Adrenal gland (tissue), 12 donors: Measurements from ENCODE around the gene AGK. TPM values are rescaled to one million over a fixed set of nuclear protein-coding genes. Genes with fewer than 3 reads are reported as not detected.
"Not testable (repeated sequence)": the region's sequence is repeated elsewhere in the genome, so short reads cannot be mapped to it uniquely, and the experiment has no call there.

ENCODE experiments used
- DNase-seq, 7 donors: peaks; one replicate each; pipeline ENCODE4 v3.0.0-alpha.2; 2019 to 2020
- H3K27ac ChIP-seq, 5 donors: fragments of 200-600 bp; sonication (generic) in 4 of 5; 1 replicate in 3 of 5; 2 replicates in 2 of 5; pipeline versions ENCODE4 v1.5.1 to v1.8.0; 2016 to 2020; ENCODE audit warnings: mild to moderate bottlenecking in 1 of 5
- H3K27me3 ChIP-seq: fragments of 200-600 bp; 2 replicates; pipeline ENCODE4 v1.8.0; 2021
- H3K36me3 ChIP-seq, 2 donors: fragments of 200-600 bp; replicated peaks in 1 of 2; 1 replicate in 1 of 2; 2 replicates in 1 of 2; pipeline versions ENCODE4 v1.5.1 to v1.8.0; 2018 to 2022
- H3K4me1 ChIP-seq, 2 donors: fragments of 200-600 bp; replicated peaks in 1 of 2; 1 replicate in 1 of 2; 2 replicates in 1 of 2; pipeline versions ENCODE4 v1.5.1 to v1.8.0; 2018 to 2021
- H3K4me3 ChIP-seq, 4 donors: fragments of 200-600 bp; sonication (generic) in 3 of 4; one replicate each; pipeline ENCODE4 v1.5.1; 2016 to 2018
- H3K9me3 ChIP-seq, 3 donors: fragments of 200-600 bp; sonication (generic) in 1 of 3; replicated peaks in 1 of 3; 1 replicate in 2 of 3; 2 replicates in 1 of 3; pipeline versions ENCODE4 v1.5.1 to v1.8.0; 2016 to 2021
- CTCF ChIP-seq, 6 experiments: fragments of 450-650 bp in 4 of 6; fragments of 200-600 bp in 2 of 6; sonication (generic) in 1 of 6; IDR thresholded peaks; 1 replicate in 5 of 6; 2 replicates in 1 of 6; pipeline versions ENCODE4 v1.5.1 to v1.8.0; 2016 to 2021; ENCODE audit warnings: antibody characterized with exemption in 6 of 6, mild to moderate bottlenecking in 2 of 6, moderate library complexity in 1 of 6
- POLR2A ChIP-seq, 2 donors: fragments of 450-650 bp; IDR thresholded peaks; one replicate each; pipeline ENCODE4 v1.6.1; 2017; ENCODE audit warnings: antibody characterized with exemption in 2 of 2, mild to moderate bottlenecking in 2 of 2, moderate library complexity in 1 of 2
- WGBS, 4 donors: extraction: QIAGEN DNeasy Blood & Tissue Kit in 2 of 4; methylation state at CpG; one replicate each; pipeline versions ENCODE4 v1.1.5 to v1.1.7; 2013 to 2017; 5-methylcytosine and 5-hydroxymethylcytosine counted together
- intact Hi-C, 2 donors: fragments of 100-400 bp; cut with DNase I; formaldehyde crosslinking; loops; one replicate each; pipeline versions ENCODE4 v1.14.1 to v1.15.0; 2022 to 2023
- polyA plus RNA-seq, 3 donors: library from polyadenylated mRNA; stranded (reverse); fragments of 200-250 nt in 2 of 3; fragments of 350-450 nt in 1 of 3; fragmentation: Illumina TruSeq in 1 of 3; extraction: RNeasy Lipid Tissue Mini Kit (QIAGEN cat#74804) in 1 of 3; gene quantifications; one replicate each; pipeline ENCODE4 v1.2.3, GENCODE V29; 2013 to 2014
- total RNA-seq, 9 donors: library from RNA; depleted of rRNA in 4 of 9; stranded (reverse); fragments of >200 nt in 4 of 9; fragments of 120-200 nt in 1 of 9; fragmentation: NEBNext Ultra II Directional in 1 of 9; extraction: Animal tissue kit (Norgen Biotek cat#: 25700) in 1 of 9; gene quantifications; one replicate each; pipeline versions ENCODE4 v1.1.0 to v1.2.4, GENCODE V29; 2013 to 2023
- donor health status: healthy with polysubstance abuse.
- donor health status: Bipolar disorder and iron deficiency.
- donor health status: DM: yes; HTN: yes; CAD: no.
- donor health status: DM: no; HTN: no; CAD: no.
- donor health status: DM: no; HTN: no; CAD: no.
- donor health status: DM: yes; HTN: yes; CAD: no.

The AGK gene
- total and polyA plus RNA-seq, 12 donors: 11.1 to 89.9 (median 28.3) TPM

- 71 to 84% (median 76%) methylated on average over 3 of the region's 3 CpGs for WGBS, 4 donors
- no peak overlapping the region for H3K4me3 ChIP-seq
- TF ChIP-seq CTCF (IDR thresholded peaks at IDR 0.05) (no peak), POLR2A (IDR thresholded peaks at IDR 0.05) (no peak)
- H3K4me1 ChIP-seq: peaks cover 0 to 9% of the 10 kb centered on the region in 2 donors
- no peak for DNase-seq
- intact Hi-C loops: no loop called here
- H3K36me3 ChIP-seq: peaks cover 0 to 8% of the 10 kb centered on the region in 2 donors
- H3K9me3 ChIP-seq: no peaks in the 10 kb centered on the region
- no peak overlapping the region for H3K27ac ChIP-seq
- no peaks in the 10 kb centered on the region for H3K27me3 ChIP-seq
These were observed 6.2 kb downstream of the AGK start for GRCh38 chr7:141557360-141557759.

- H3K27me3 ChIP-seq, H3K27ac ChIP-seq, H3K36me3 ChIP-seq, H3K9me3 ChIP-seq, DNase-seq, H3K4me3 ChIP-seq, intact Hi-C loops, H3K4me1 ChIP-seq: not testable (repeated sequence)
- 88 to 92% (median 91%) methylated on average over 11 of the region's 11 CpGs for WGBS, 4 donors
These were observed 6.8 kb downstream of the AGK start for GRCh38 chr7:141557831-141558531.

GRCh38 chr7:141558544-141559183 lies 7.5 kb downstream of the AGK start:
- TF ChIP-seq POLR2A (IDR thresholded peaks at IDR 0.05) (no peak), CTCF (IDR thresholded peaks at IDR 0.05) (no peak)
- no peak for DNase-seq
- intact Hi-C loops: no loop called here
- H3K27ac ChIP-seq: no peak overlapping the region
- H3K9me3 ChIP-seq: no peaks in the 10 kb centered on the region
- no peak overlapping the region for H3K4me3 ChIP-seq
- peaks cover 0 to 5% of the 10 kb centered on the region in 2 donors for H3K4me1 ChIP-seq
- no peaks in the 10 kb centered on the region for H3K27me3 ChIP-seq
- WGBS, 4 donors: 73 to 85% (median 77%) methylated on average over 3 of the region's 3 CpGs
- peaks cover 0 to 8% of the 10 kb centered on the region in 2 donors for H3K36me3 ChIP-seq

GRCh38 chr7:141559961-141560360 lies 8.8 kb downstream of the AGK start:
- no peak for DNase-seq
- TF ChIP-seq POLR2A (IDR thresholded peaks at IDR 0.05) (no peak), CTCF (IDR thresholded peaks at IDR 0.05) (no peak)
- Histone ChIP-seq H3K27me3 (no peaks in the 10 kb centered on the region), H3K9me3 (no peaks in the 10 kb centered on the region), H3K4me1 (peaks cover 0 to 5% of the 10 kb centered on the region in 2 donors), H3K36me3 (peaks cover 0 to 8% of the 10 kb centered on the region in 2 donors), H3K4me3 (no peak overlapping the region), H3K27ac (no peak overlapping the region)
- WGBS, 4 donors: 83 to 96% (median 91%) methylated on average over 1 of the region's 1 CpG
- intact Hi-C loops: no loop called here
